AG09319 (cell line): Measurements from ENCODE around the gene FAM50A.

Source experiments
- DNase-seq: peaks from one replicate; pipeline ENCODE4 v3.0.0-alpha.2; 2010; ENCODE audit warnings: low read depth; ENCODE audit errors: extremely low read depth
- CTCF ChIP-seq: IDR thresholded peaks from 2 replicates; pipeline ENCODE4 v1.5.1; 2011; ENCODE audit warnings: low read depth, mild to moderate bottlenecking, inconsistent platforms, low read length, moderate library complexity

FAM50A gene

GRCh38 chrX:154460326-154460725 is 16.4 kb downstream of the FAM50A start:
- no peak for DNase-seq
- TF ChIP-seq CTCF: no peak; the same call in 1 of the 2 replicates

GRCh38 chrX:154462396-154462795 is 18.5 kb downstream of the FAM50A start:
- TF ChIP-seq CTCF: no peak
- DNase-seq: no peak

- TF ChIP-seq CTCF: no peak
- DNase-seq: no peak
Observed at GRCh38 chrX:154463611-154464220, 19.8 kb downstream of the FAM50A start.

- TF ChIP-seq CTCF: no peak
Observed at GRCh38 chrX:154464806-154465365, 20.9 kb downstream of the FAM50A start.

GRCh38 chrX:154465601-154466000 is 21.7 kb downstream of the FAM50A start:
- TF ChIP-seq CTCF: no peak
- DNase-seq: no peak

More at GRCh38 chrX:154464806-154465365, 20.9 kb downstream of the FAM50A start:
- DNase-seq: no peak

GRCh38 chrX:154466036-154466435 is 22.1 kb downstream of the FAM50A start:
- no peak for TF ChIP-seq CTCF

GRCh38 chrX:154466907-154467306 is 23.0 kb downstream of the FAM50A start:
- no peak for TF ChIP-seq CTCF
- no peak for DNase-seq

More at GRCh38 chrX:154466036-154466435, 22.1 kb downstream of the FAM50A start:
- DNase-seq: no peak
